ENCODE data around the gene DGKI.

- TF ChIP-seq CTCF (IDR thresholded peaks at IDR 0.05) (no peak), POLR2AphosphoS5 (IDR thresholded peaks at IDR 0.05; ENCODE audit: low read depth, low read length) (no peak), TCF7L2 (IDR thresholded peaks at IDR 0.05; ENCODE audit: low read depth, low read length) (no peak)
Observed at GRCh38 chr7:137692399-137692798, 154.4 kb downstream of the DGKI start.
